ENCODE data around the gene ERAL1. TPM values are rescaled to one million over a fixed set of nuclear protein-coding genes. Genes with fewer than 3 reads are reported as not detected.

The ERAL1 gene
- total RNA-seq, result 29.6 and 39.3 TPM in 2 replicates

DNA sequence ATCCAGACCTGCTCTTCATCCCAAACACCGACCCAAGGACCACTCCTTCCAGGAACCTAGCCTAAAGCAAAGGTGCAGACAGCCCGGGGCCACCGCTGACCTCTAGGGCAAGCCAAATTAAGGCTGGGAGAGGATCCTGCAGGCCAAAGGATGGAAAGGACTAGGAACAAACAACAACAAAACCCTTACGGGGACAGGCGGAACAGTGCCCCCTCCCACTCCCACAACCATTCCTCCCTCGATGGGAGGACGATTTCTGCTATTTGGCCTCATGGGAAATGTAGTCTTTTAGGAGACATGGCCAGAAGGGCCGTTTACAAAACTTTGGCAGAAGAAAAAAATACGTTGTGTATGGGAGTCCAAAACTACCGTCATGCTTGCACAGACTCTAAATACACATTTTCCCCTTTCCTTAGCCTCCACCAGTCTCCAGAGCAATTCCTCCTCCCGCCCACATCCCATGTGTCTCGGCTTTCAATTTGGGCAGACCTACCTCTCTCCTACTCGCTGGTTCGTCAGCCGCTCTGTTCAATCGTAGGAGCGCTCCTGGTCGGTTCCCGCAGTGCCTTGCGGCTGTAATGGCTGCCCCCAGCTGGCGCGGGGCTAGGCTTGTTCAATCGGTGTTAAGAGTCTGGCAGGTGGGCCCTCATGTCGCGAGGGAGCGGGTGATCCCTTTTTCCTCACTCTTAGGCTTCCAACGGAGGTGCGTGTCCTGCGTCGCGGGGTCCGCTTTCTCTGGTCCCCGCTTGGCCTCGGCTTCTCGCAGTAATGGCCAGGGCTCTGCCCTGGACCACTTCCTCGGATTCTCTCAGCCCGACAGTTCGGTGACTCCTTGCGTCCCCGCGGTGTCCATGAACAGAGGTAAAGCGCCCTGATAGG lies at the start of gene ERAL1:
Gene ERAL1 (plus strand): TSS at position 560 of the 879 bp plus-strand sequence. CDS start 19 bp downstream, at position 579.
- TF ChIP-seq CTCF (IDR thresholded peaks at IDR 0.05; ENCODE audit: insufficient read depth, low read depth, low read length), result no peak
- peak within 1 kb of the TSS; percentile 84 for H3K4me3 ChIP-seq (ENCODE audit: low read depth, low read length)
- DNase-seq (ENCODE audit: low read depth), result peak; percentile 88

- peak overlapping the region; percentile 35 for H3K4me3 ChIP-seq (ENCODE audit: low read depth, low read length)
- no peak for TF ChIP-seq CTCF (IDR thresholded peaks at IDR 0.05; ENCODE audit: insufficient read depth, low read depth, low read length)
- peak; percentile 96 for DNase-seq (ENCODE audit: low read depth)
Observed at GRCh38 chr17:28807925-28808634, 46.7 kb upstream of the ERAL1 start.

GRCh38 chr17:28810437-28810836 lies 44.4 kb upstream of the ERAL1 start:
- TF ChIP-seq CTCF (IDR thresholded peaks at IDR 0.05; ENCODE audit: insufficient read depth, low read depth, low read length), result no peak
- DNase-seq (ENCODE audit: low read depth), result no peak
- H3K4me3 ChIP-seq (ENCODE audit: low read depth, low read length), result no peak overlapping the region

- TF ChIP-seq CTCF (IDR thresholded peaks at IDR 0.05; ENCODE audit: insufficient read depth, low read depth, low read length), result no peak
- peak; percentile 54 for DNase-seq (ENCODE audit: low read depth)
- peak overlapping the region; percentile 99 for H3K4me3 ChIP-seq (ENCODE audit: low read depth, low read length)
Observed at GRCh38 chr17:28811651-28812090, 43.1 kb upstream of the ERAL1 start.

DNA sequence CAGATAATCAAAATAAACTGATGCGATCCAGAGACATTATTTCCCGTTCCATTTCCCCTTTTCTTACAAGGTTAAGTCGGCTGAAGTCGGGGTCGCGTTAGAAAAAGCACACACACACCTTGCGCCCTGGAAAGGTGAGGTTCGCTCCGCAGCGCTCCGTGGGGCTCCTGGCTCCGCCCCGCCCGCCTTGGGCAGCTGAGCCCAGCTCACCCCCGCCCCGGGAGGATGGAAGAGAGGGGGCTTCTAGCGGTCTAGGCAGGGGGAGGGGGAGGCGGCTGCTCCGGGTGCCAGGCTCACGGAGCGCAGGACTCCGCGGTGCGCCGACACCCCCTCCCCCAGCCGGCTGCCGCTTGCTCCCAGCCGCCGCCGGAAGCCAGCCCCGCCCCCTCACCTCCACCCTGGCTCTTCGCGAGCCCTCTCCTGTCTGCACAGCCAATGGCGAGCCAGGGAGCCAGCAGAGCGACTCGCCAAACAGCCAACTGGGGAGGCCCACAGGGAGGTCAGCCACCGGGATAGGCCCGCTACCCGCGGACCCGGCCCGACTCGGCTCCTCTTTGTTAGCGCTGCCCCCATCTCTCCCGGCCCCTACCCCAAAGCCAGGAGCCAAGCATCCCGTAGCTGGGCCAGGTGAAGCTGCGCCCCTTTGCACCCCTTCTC lies 42.6 kb upstream of the ERAL1 start:
- H3K4me3 ChIP-seq (ENCODE audit: low read depth, low read length), result peak overlapping the region; percentile 99
- DNase-seq (ENCODE audit: low read depth), result peak; percentile 96
- no peak for TF ChIP-seq CTCF (IDR thresholded peaks at IDR 0.05; ENCODE audit: insufficient read depth, low read depth, low read length)

DNA sequence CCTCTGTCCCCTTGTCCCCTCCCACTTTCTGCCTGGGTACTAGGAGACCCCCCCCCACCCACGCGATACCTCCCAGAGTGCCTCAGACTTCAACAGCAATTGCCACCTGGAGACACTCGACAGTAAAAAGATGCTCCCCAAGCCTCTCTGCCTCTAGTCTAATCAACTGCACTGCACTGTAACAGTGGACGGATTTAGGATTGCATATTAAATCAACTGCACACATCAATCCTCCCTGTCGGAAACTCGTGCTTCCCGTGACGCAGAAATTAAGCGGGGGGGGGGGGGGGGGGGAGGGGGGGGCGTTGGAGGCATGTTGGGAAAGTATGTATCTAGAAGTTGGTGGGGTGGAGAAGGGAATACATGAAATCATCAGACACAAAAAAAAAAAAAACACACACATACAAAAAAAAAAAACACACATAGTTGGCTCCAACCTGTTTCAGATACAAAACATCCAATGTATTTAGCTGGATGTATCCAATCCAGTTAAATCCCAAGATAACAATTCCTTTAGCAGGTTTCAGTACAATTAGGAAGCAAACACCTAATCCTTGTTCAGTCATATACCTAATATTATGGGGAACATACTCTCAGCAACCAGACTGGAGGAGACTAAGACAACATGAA lies 42.0 kb upstream of the ERAL1 start:
- no peak for TF ChIP-seq CTCF (IDR thresholded peaks at IDR 0.05; ENCODE audit: insufficient read depth, low read depth, low read length)
- peak overlapping the region; percentile 99 for H3K4me3 ChIP-seq (ENCODE audit: low read depth, low read length)
- peak; percentile 81 for DNase-seq (ENCODE audit: low read depth)

Measured in fibroblast of villous mesenchyme (primary cell).